Gastrocnemius medialis (tissue), 4 donors: ENCODE results near the gene TRIM25. TPM values are rescaled to one million over a fixed set of nuclear protein-coding genes. Genes with fewer than 3 reads are reported as not detected.

Source experiments
- ATAC-seq, 2 donors: fragments of 150-250 bp; one replicate each; pipeline ENCODE4 v1.9.1; 2016
- DNase-seq, 2 donors: peaks; one replicate each; pipeline ENCODE4 v3.0.0-alpha.2; 2019
- H3K27ac ChIP-seq, 4 donors: fragments of 200-600 bp; sonication (generic); 1 replicate in 1 of 4; 2 replicates in 3 of 4; pipeline ENCODE4 v1.5.1; 2016 to 2018; ENCODE audit warnings: mild to moderate bottlenecking in 2 of 4, moderate library complexity in 1 of 4
- H3K27me3 ChIP-seq, 3 donors: fragments of 200-600 bp; sonication (generic) in 2 of 3; 1 replicate in 1 of 3; 2 replicates in 2 of 3; pipeline versions ENCODE4 v1.5.1 to v1.6.0; 2016 to 2019; ENCODE audit warnings: mild to moderate bottlenecking in 1 of 3, moderate library complexity in 1 of 3
- H3K36me3 ChIP-seq, 2 donors: fragments of 200-600 bp; sonication (generic) in 1 of 2; one replicate each; pipeline ENCODE4 v1.5.1; 2017 to 2018
- H3K4me1 ChIP-seq, 2 donors: fragments of 200-600 bp; sonication (generic) in 1 of 2; one replicate each; pipeline ENCODE4 v1.5.1; 2016 to 2017; ENCODE audit warnings: mild to moderate bottlenecking in 2 of 2
- H3K4me3 ChIP-seq, 4 donors: fragments of 200-600 bp; sonication (generic) in 3 of 4; 1 replicate in 1 of 4; 2 replicates in 3 of 4; pipeline ENCODE4 v1.5.1; 2016 to 2019; ENCODE audit warnings: mild to moderate bottlenecking in 2 of 4
- H3K9me3 ChIP-seq, 3 donors: fragments of 200-600 bp; sonication (generic) in 2 of 3; 1 replicate in 1 of 3; 2 replicates in 2 of 3; pipeline ENCODE4 v1.5.1; 2016 to 2019
- CTCF ChIP-seq, 5 experiments: fragments of 450-650 bp in 3 of 5; fragments of 200-600 bp in 2 of 5; sonication (generic) in 2 of 5; IDR thresholded peaks in 4 of 5; conservative IDR thresholded peaks in 1 of 5; 1 replicate in 4 of 5; 2 replicates in 1 of 5; pipeline ENCODE4 v1.5.1; 2016 to 2019; ENCODE audit warnings: antibody characterized with exemption in 5 of 5, mild to moderate bottlenecking in 3 of 5, moderate library complexity in 3 of 5
- POLR2A ChIP-seq, 2 donors: fragments of 450-650 bp; IDR thresholded peaks; one replicate each; pipeline ENCODE4 v1.6.1; 2017; ENCODE audit warnings: antibody characterized with exemption in 2 of 2, mild to moderate bottlenecking in 2 of 2, moderate library complexity in 2 of 2
- in situ Hi-C, 4 donors: fragments of 200-750 bp; cut with MboI; loops; one replicate each; pipeline versions ENCODE4 v1.15.0 to v1.8.0; 2017; ENCODE audit warnings: low sequenced_read_pairs in 4 of 4
- intact Hi-C: fragments of 100-400 bp; cut with DNase I; formaldehyde crosslinking; loops from one replicate; pipeline ENCODE4 v1.15.1; 2023; ENCODE audit warnings: low total_unique reads
- total RNA-seq, 4 donors: library from RNA; depleted of rRNA; stranded (reverse); fragments of >200 nt; gene quantifications; one replicate each; pipeline versions ENCODE4 v1.1.0 to v1.2.3, GENCODE V29; 2016

The TRIM25 gene
- total RNA-seq, 4 donors from 2014 or later, result 8.5 to 18.2 (median 15.1) TPM

- peak overlapping the region; percentile 85 to 95 (median 87) for H3K27ac ChIP-seq
- in situ Hi-C loops, result no loop called here
- peak overlapping the region in 3 of 4 donors; percentile 19 to 75 (median 68) for H3K4me3 ChIP-seq
- ATAC-seq (peak; percentile 34 to 51), DNase-seq (peak; percentile 48 to 56)
- intact Hi-C loops, result loop anchor here (5.0 kb wide), 2 partner anchors 67 to 318 kb away; partner anchors contain the start of genes NOG and SCPEP1
- peaks cover 51 to 54% of the 10 kb centered on the region in 2 donors for H3K4me1 ChIP-seq
- TF ChIP-seq POLR2A (IDR thresholded peaks at IDR 0.05) (peak; percentile 47 to 51), CTCF (IDR thresholded peaks at IDR 0.05 in 4 of 5, conservative IDR thresholded peaks at IDR 0.05 in 1 of 5) (no peak)
- no peaks in the 10 kb centered on the region for H3K27me3 ChIP-seq
- H3K36me3 ChIP-seq, result peaks cover 0 to 35% of the 10 kb centered on the region in 2 donors
- H3K9me3 ChIP-seq, result no peaks in the 10 kb centered on the region
Measured at GRCh38 chr17:56909742-56910508, 3.9 kb downstream of the TRIM25 start.

GRCh38 chr17:56908001-56908542 lies 5.8 kb downstream of the TRIM25 start:
- Histone ChIP-seq H3K27me3 (no peaks in the 10 kb centered on the region), H3K36me3 (peaks cover 0 to 54% of the 10 kb centered on the region in 2 donors), H3K4me1 (peaks cover 44 to 49% of the 10 kb centered on the region in 2 donors), H3K27ac (peak overlapping the region; percentile 85 to 95 (median 87)), H3K4me3 (no peak overlapping the region), H3K9me3 (no peaks in the 10 kb centered on the region)
- TF ChIP-seq CTCF (IDR thresholded peaks at IDR 0.05 in 4 of 5, conservative IDR thresholded peaks at IDR 0.05 in 1 of 5) (no peak), POLR2A (IDR thresholded peaks at IDR 0.05) (no peak)
- in situ Hi-C loops, result no loop called here
- intact Hi-C loops, result no loop called here
- ATAC-seq, result no peak
- DNase-seq, result peak in 1 of 2 donors; percentile 42

- no peak overlapping the region for H3K27ac ChIP-seq
- H3K36me3 ChIP-seq, result peaks cover 0 to 99% of the 10 kb centered on the region in 2 donors
- no peaks in the 10 kb centered on the region for H3K9me3 ChIP-seq
- ATAC-seq (no peak), DNase-seq (no peak)
- H3K4me3 ChIP-seq, result no peak overlapping the region
- TF ChIP-seq POLR2A (IDR thresholded peaks at IDR 0.05) (no peak), CTCF (IDR thresholded peaks at IDR 0.05 in 4 of 5, conservative IDR thresholded peaks at IDR 0.05 in 1 of 5) (no peak)
- no peaks in the 10 kb centered on the region for H3K27me3 ChIP-seq
- in situ Hi-C loops, result no loop called here
- peaks cover 5 to 8% of the 10 kb centered on the region in 2 donors for H3K4me1 ChIP-seq
- intact Hi-C loops, result no loop called here
Measured at GRCh38 chr17:56903560-56903959, 10.3 kb downstream of the TRIM25 start.

GRCh38 chr17:56902348-56902747 lies 11.5 kb downstream of the TRIM25 start:
- intact Hi-C loops (no loop called here), in situ Hi-C loops (no loop called here)
- no peaks in the 10 kb centered on the region for H3K9me3 ChIP-seq
- peaks cover 0 to 99% of the 10 kb centered on the region in 2 donors for H3K36me3 ChIP-seq
- no peaks in the 10 kb centered on the region for H3K27me3 ChIP-seq
- DNase-seq, result no peak
- H3K27ac ChIP-seq, result no peak overlapping the region
- no peak for ATAC-seq
- peaks cover 0 to 5% of the 10 kb centered on the region in 2 donors for H3K4me1 ChIP-seq
- TF ChIP-seq CTCF (IDR thresholded peaks at IDR 0.05 in 4 of 5, conservative IDR thresholded peaks at IDR 0.05 in 1 of 5), result no peak
- H3K4me3 ChIP-seq, result no peak overlapping the region
